ENCODE data around the gene MICAL3. TPM values are rescaled to one million over a fixed set of nuclear protein-coding genes. Genes with fewer than 3 reads are reported as not detected.
A peak's percentile ranks its signal among the peaks of the same experiment; 100 is the strongest.
"Not testable (repeated sequence)": the region's sequence is repeated elsewhere in the genome, so short reads cannot be mapped to it uniquely, and the experiment has no call there.

Gene MICAL3
- total RNA-seq, 2 experiments from 2014 or later, result 21.9 to 22.5 TPM

- DNase-seq; H3K4me3 Mint-ChIP-seq; H3K27me3 Mint-ChIP-seq; H3K36me3 Mint-ChIP-seq (ENCODE audit: low read depth); H3K27ac Mint-ChIP-seq; POLR2A ChIA-PET; intact Hi-C loops (cut with DNase I, micrococcal nuclease); ATAC-seq; H3K9me3 Mint-ChIP-seq (ENCODE audit: low read depth): not testable (repeated sequence)
- CTCF ChIA-PET, result interaction anchor here (0.6 to 1.6 kb wide), 3 partner anchors 20 to 121 kb away, joined by 3 to 4 read pairs (median 4); no protein-coding TSS in a partner anchor
- peaks cover 34% of the 10 kb centered on the region for H3K4me1 Mint-ChIP-seq
These were observed 260.9 kb downstream of the MICAL3 start for GRCh38 chr22:17763442-17763841.

- ATAC-seq (no peak), DNase-seq (no peak)
- H3K4me3 Mint-ChIP-seq, result no peak overlapping the region
- ChIA-PET POLR2A (interaction anchor here (0.6 kb wide), 1 partner anchor 10 kb away, joined by 3 read pairs; no protein-coding TSS in a partner anchor), CTCF (interaction anchor here (1.3 kb wide), 1 partner anchor 24 kb away, joined by 3 read pairs; no protein-coding TSS in a partner anchor)
- H3K4me1 Mint-ChIP-seq, result peaks cover 22% of the 10 kb centered on the region
- peaks cover 2% of the 10 kb centered on the region for H3K36me3 Mint-ChIP-seq (ENCODE audit: low read depth)
- H3K9me3 Mint-ChIP-seq (ENCODE audit: low read depth), result no peaks in the 10 kb centered on the region
- intact Hi-C loops (cut with DNase I, micrococcal nuclease), result no loop called here
- H3K27me3 Mint-ChIP-seq, result peaks cover 5% of the 10 kb centered on the region
- no peak overlapping the region for H3K27ac Mint-ChIP-seq
These were observed 263.2 kb downstream of the MICAL3 start for GRCh38 chr22:17761138-17761488.

- no peaks in the 10 kb centered on the region for H3K27me3 Mint-ChIP-seq
- H3K4me3 Mint-ChIP-seq, result no peak overlapping the region
- ChIA-PET CTCF (interaction anchor here (0.6 to 1.8 kb wide), 4 partner anchors 11 to 31 kb away, joined by 3 to 13 read pairs (median 5); no protein-coding TSS in a partner anchor), POLR2A (no interaction called here)
- ATAC-seq (peak; percentile 69), DNase-seq (peak; percentile 70)
- no peaks in the 10 kb centered on the region for H3K9me3 Mint-ChIP-seq (ENCODE audit: low read depth)
- intact Hi-C loops (cut with DNase I, micrococcal nuclease), result no loop called here
- H3K27ac Mint-ChIP-seq, result no peak overlapping the region
- peaks cover 2% of the 10 kb centered on the region for H3K4me1 Mint-ChIP-seq
- H3K36me3 Mint-ChIP-seq (ENCODE audit: low read depth), result no peaks in the 10 kb centered on the region
These were observed 270.0 kb downstream of the MICAL3 start for GRCh38 chr22:17754233-17754925.

GRCh38 chr22:17753401-17753989 lies 270.9 kb downstream of the MICAL3 start:
- Mint-ChIP-seq H3K4me3 (no peak overlapping the region), H3K27me3 (no peaks in the 10 kb centered on the region), H3K9me3 (ENCODE audit: low read depth) (no peaks in the 10 kb centered on the region), H3K36me3 (ENCODE audit: low read depth) (no peaks in the 10 kb centered on the region), H3K4me1 (peaks cover 2% of the 10 kb centered on the region), H3K27ac (no peak overlapping the region)
- ATAC-seq (no peak), DNase-seq (no peak)
- intact Hi-C loops (cut with DNase I, micrococcal nuclease), result no loop called here
- ChIA-PET CTCF (interaction anchor here (0.6 to 2.8 kb wide), 4 partner anchors 10 to 32 kb away, joined by 3 to 16 read pairs (median 9); no protein-coding TSS in a partner anchor), POLR2A (no interaction called here)

- Mint-ChIP-seq H3K9me3 (ENCODE audit: low read depth) (no peaks in the 10 kb centered on the region), H3K4me3 (no peak overlapping the region), H3K27me3 (no peaks in the 10 kb centered on the region), H3K4me1 (peaks cover 2% of the 10 kb centered on the region), H3K36me3 (ENCODE audit: low read depth) (no peaks in the 10 kb centered on the region), H3K27ac (no peak overlapping the region)
- DNase-seq, result no peak
- ChIA-PET POLR2A (no interaction called here), CTCF (interaction anchor here (2.0 to 2.8 kb wide), 2 partner anchors 9 to 34 kb away, joined by 5 to 16 read pairs; no protein-coding TSS in a partner anchor)
- intact Hi-C loops (cut with DNase I, micrococcal nuclease), result no loop called here
- no peak for ATAC-seq
These were observed 272.8 kb downstream of the MICAL3 start for GRCh38 chr22:17751596-17751995.

- ATAC-seq, result no peak
- CTCF ChIA-PET, result no interaction called here
- H3K9me3 Mint-ChIP-seq (ENCODE audit: low read depth), result no peaks in the 10 kb centered on the region
These were observed 274.6 kb downstream of the MICAL3 start for GRCh38 chr22:17749605-17750395.

GRCh38 chr22:17748555-17749353 lies 275.6 kb downstream of the MICAL3 start:
- no peaks in the 10 kb centered on the region for H3K9me3 Mint-ChIP-seq (ENCODE audit: low read depth)

More at GRCh38 chr22:17749605-17750395, 274.6 kb downstream of the MICAL3 start:
- intact Hi-C loops (cut with DNase I, micrococcal nuclease), result loop anchor here in 1 of 2 experiments (10.0 kb wide), 1 partner anchor 145 kb away; no protein-coding TSS in a partner anchor
- Mint-ChIP-seq H3K36me3 (ENCODE audit: low read depth) (no peaks in the 10 kb centered on the region), H3K4me3 (no peak overlapping the region), H3K27ac (no peak overlapping the region), H3K27me3 (no peaks in the 10 kb centered on the region), H3K4me1 (no peaks in the 10 kb centered on the region)
- POLR2A ChIA-PET, result no interaction called here
- DNase-seq, result no peak

GRCh38 chr22:17746916-17747315 lies 277.4 kb downstream of the MICAL3 start:
- intact Hi-C loops (cut with DNase I, micrococcal nuclease), result loop anchor here in 1 of 2 experiments (10.0 kb wide), 1 partner anchor 148 kb away; no protein-coding TSS in a partner anchor
- DNase-seq (no peak), ATAC-seq (no peak)
- no peaks in the 10 kb centered on the region for H3K36me3 Mint-ChIP-seq (ENCODE audit: low read depth)
- H3K27me3 Mint-ChIP-seq, result no peaks in the 10 kb centered on the region
- ChIA-PET POLR2A (no interaction called here), CTCF (no interaction called here)
- H3K9me3 Mint-ChIP-seq (ENCODE audit: low read depth), result no peaks in the 10 kb centered on the region
- H3K4me3 Mint-ChIP-seq, result no peak overlapping the region
- H3K27ac Mint-ChIP-seq, result no peak overlapping the region
- H3K4me1 Mint-ChIP-seq, result peaks cover 4% of the 10 kb centered on the region

More at GRCh38 chr22:17748555-17749353, 275.6 kb downstream of the MICAL3 start:
- Mint-ChIP-seq H3K27ac (no peak overlapping the region), H3K27me3 (no peaks in the 10 kb centered on the region), H3K4me3 (no peak overlapping the region), H3K4me1 (no peaks in the 10 kb centered on the region), H3K36me3 (ENCODE audit: low read depth) (no peaks in the 10 kb centered on the region)
- intact Hi-C loops (cut with DNase I, micrococcal nuclease), result loop anchor here in 1 of 2 experiments (10.0 kb wide), 1 partner anchor 146 kb away; no protein-coding TSS in a partner anchor
- ATAC-seq, result no peak
- ChIA-PET POLR2A (no interaction called here), CTCF (no interaction called here)
- DNase-seq, result no peak

GRCh38 chr22:17744430-17744829 lies 279.9 kb downstream of the MICAL3 start:
- Mint-ChIP-seq H3K27me3 (no peaks in the 10 kb centered on the region), H3K27ac (no peak overlapping the region), H3K4me1 (peaks cover 4% of the 10 kb centered on the region), H3K4me3 (no peak overlapping the region), H3K9me3 (ENCODE audit: low read depth) (no peaks in the 10 kb centered on the region), H3K36me3 (ENCODE audit: low read depth) (no peaks in the 10 kb centered on the region)
- no peak for DNase-seq
- POLR2A ChIA-PET, result no interaction called here
- intact Hi-C loops (cut with DNase I, micrococcal nuclease), result loop anchor here (5.0 to 10.0 kb wide), 2 partner anchors 43 to 150 kb away; no protein-coding TSS in a partner anchor
- ATAC-seq, result no peak
- CTCF ChIA-PET, result interaction anchor here (0.8 to 4.9 kb wide), 8 partner anchors 8 to 335 kb away, joined by 3 to 69 read pairs (median 4); no protein-coding TSS in a partner anchor

GRCh38 chr22:17743661-17744411 lies 280.5 kb downstream of the MICAL3 start:
- Mint-ChIP-seq H3K36me3 (ENCODE audit: low read depth) (no peaks in the 10 kb centered on the region), H3K4me1 (peaks cover 4% of the 10 kb centered on the region), H3K9me3 (ENCODE audit: low read depth) (no peaks in the 10 kb centered on the region), H3K4me3 (no peak overlapping the region), H3K27ac (no peak overlapping the region), H3K27me3 (no peaks in the 10 kb centered on the region)
- ATAC-seq (no peak), DNase-seq (no peak)
- ChIA-PET POLR2A (interaction anchor here (0.5 kb wide), 1 partner anchor 423 kb away, joined by 4 read pairs; no protein-coding TSS in a partner anchor), CTCF (interaction anchor here (0.8 to 4.9 kb wide), 12 partner anchors 8 to 335 kb away, joined by 3 to 69 read pairs (median 4); partner anchors contain the start of gene BID)
- intact Hi-C loops (cut with DNase I, micrococcal nuclease), result loop anchor here (2.0 to 10.0 kb wide), 3 partner anchors 43 to 333 kb away; partner anchors contain the start of gene PEX26 (in 1 of the 2)
